HG02623 (cell line): ENCODE measurements around the gene TMPRSS9.
"Not testable (repeated sequence)": the region's sequence is repeated elsewhere in the genome, so short reads cannot be mapped to it uniquely, and the experiment has no call there.

Source experiments
- ATAC-seq: cut with Tn5 transposase; IDR thresholded peaks from one replicate; pipeline ENCODE4 v1.9.1; 2021; ENCODE audit warnings: moderate library complexity; ENCODE audit not compliant: unreplicated experiment

The TMPRSS9 gene

DNA sequence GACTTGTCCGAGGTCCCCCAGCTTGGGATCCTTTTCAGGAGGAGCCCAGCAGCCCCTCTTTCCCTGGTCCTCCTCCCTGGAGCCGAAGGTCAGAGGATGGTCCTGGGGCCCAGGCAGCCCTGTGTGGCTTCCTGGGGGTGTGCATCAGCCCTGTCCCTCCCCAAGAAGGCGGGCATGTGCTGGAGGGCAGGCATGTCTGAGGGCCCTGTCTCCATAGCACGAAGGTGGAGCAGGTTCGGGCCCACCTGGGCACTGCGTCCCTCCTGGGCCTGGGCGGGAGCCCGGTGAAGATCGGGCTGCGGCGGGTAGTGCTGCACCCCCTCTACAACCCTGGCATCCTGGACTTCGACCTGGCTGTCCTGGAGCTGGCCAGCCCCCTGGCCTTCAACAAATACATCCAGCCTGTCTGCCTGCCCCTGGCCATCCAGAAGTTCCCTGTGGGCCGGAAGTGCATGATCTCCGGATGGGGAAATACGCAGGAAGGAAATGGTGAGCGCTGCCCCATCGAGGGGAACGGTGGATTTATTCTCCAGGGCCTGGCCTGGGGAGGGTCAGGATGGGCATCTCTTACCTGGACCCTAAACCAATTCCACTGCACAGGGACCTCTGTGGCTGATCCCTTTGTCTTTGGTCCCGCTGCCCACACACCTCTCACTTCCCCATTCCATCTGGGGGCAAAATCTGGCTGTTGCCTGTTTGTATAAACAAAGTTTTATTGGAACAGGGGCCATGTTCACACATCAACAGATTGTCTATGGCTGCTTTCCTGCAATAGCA, 56.4 kb downstream of the TMPRSS9 start:
- ATAC-seq = no peak

DNA sequence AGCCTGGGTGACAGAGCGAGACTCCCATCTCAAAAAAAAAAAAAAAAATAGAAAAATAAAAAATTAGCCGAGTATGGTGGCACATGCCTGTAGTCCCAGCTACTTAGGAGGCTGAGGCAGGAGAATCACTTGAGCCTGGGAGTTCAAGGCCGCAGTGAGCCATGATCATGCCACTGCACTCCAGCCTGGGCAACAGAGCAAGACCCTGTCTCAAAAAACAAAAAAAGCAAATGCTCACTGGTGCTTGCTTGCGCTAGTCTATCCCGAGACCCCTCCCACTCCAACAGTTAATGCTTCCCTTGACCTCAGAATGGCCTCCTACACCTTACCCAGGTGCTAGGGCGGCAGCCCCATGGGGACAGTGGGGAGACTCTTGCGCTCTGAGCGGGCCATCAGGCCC, 57.4 kb downstream of the TMPRSS9 start:
- ATAC-seq = not testable (repeated sequence)

DNA sequence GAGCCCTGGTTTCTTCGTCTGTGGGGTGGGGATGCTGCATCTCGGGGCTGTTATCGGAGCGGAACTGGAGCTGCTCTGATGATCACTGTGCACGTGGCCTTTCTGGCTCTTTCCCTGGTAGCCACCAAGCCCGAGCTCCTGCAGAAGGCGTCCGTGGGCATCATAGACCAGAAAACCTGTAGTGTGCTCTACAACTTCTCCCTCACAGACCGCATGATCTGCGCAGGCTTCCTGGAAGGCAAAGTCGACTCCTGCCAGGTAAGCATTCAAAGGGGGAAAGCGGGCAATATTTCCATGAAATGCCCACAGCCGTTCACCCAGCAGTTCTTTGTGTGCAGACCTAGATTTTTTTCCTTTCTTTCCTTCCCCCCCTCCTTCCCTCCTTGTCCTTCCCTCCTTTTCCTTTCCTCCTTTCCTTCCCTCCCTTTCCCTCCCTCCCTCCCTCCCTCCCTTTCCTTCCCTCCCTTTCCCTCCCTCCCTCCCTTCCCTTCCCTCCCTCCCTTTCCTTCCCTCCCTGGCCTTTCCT, 57.9 kb downstream of the TMPRSS9 start:
- ATAC-seq = no peak

DNA sequence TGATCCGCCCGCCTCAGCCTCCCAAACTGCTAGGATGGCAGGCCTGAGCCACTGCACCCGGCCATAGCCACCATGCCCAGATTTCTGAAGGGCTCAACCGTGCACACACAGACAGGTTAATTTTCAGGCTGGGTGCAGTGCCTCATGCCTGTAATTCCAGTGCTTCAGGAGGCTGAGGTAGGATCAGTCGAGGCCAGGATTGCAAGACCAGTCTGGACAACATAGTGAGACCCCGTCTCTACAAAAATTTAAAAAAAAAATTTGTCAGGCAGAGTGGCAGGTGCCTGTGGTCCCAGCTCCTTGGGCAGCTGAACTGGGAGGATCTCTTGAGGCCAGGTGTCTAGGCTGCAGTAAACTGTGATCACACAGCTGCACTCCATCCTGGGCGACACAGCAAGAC, 59.7 kb downstream of the TMPRSS9 start:
- no peak for ATAC-seq

DNA sequence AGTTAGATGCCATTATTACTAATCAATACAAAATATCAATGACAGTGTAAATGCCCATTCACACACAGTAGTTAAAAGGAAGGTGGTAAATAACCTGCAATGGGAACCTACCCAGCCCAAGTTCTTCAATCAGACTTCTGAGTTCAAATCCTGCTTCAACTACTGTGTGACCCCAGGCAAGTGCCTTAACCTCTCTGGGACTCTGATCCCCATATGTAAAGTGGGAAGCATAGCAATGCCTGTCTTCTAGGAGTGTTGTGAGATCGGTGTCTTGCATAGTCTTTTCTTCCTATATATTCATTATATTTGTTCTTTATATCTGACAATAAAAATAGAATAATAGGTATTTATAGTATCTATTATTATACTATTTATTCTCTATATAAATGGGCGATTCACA, 60.4 kb downstream of the TMPRSS9 start:
- ATAC-seq = no peak

DNA sequence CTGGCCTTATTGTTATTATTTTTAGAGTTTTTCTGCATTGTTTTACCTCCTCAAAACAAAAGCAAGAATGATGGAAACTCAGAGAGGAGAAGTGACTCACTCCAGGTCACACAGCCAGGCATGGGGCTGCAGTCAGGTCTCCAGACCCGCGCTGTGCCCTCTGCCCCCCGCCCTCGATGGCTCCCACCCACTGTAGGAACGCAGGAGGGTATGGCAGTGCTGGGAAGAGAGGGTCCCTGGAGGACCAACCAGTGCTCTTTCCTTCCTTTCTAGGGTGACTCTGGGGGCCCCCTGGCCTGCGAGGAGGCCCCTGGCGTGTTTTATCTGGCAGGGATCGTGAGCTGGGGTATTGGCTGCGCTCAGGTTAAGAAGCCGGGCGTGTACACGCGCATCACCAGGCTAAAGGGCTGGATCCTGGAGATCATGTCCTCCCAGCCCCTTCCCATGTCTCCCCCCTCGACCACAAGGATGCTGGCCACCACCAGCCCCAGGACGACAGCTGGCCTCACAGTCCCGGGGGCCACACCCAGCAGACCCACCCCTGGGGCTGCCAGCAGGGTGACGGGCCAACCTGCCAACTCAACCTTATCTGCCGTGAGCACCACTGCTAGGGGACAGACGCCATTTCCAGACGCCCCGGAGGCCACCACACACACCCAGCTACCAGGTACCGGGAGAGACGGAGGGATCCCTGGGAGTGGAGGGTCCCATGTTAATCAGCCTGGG, 61.7 kb downstream of the TMPRSS9 start:
- no peak for ATAC-seq

DNA sequence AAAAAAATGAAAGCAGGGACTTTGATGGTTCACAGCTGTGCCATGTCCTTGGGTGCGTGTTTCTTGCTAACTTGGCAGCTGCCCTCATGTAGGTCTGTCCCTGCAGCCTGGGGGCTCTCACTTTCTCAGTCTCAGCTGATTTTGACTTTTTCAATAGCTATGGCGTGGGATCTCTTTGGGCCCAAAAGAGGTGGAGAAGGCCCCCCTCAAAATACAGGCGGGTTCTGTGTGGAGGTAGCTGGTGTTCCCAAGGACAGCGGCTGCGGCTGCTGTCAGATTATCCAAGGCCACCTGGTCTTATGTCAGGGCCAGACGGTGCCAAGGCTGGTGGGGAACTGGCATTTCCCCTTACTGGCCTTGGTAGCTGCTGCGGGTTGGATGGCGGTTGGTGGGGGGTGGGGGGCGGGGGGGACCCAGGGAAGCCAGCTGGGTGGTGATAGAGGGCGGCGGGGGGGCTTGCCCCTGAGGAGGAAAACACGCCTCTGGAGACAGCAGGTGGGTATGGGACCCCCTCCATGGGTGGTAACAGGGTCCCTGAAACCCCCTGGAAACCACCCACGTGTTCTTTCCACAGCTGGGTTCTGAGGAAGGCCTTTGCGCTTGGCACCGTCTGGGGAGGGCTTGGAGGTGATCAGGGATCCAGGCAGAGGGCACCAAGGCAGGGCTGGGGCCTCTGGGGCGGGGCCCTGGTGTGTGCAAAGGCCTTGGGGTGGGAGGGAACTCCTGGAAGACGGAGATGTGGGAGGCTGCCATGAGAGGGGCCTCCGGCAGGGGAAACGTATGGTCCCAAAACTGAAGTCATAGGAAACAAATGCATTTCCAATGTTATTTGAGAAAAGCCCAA, 63.2 kb downstream of the TMPRSS9 start:
- ATAC-seq = no peak

DNA sequence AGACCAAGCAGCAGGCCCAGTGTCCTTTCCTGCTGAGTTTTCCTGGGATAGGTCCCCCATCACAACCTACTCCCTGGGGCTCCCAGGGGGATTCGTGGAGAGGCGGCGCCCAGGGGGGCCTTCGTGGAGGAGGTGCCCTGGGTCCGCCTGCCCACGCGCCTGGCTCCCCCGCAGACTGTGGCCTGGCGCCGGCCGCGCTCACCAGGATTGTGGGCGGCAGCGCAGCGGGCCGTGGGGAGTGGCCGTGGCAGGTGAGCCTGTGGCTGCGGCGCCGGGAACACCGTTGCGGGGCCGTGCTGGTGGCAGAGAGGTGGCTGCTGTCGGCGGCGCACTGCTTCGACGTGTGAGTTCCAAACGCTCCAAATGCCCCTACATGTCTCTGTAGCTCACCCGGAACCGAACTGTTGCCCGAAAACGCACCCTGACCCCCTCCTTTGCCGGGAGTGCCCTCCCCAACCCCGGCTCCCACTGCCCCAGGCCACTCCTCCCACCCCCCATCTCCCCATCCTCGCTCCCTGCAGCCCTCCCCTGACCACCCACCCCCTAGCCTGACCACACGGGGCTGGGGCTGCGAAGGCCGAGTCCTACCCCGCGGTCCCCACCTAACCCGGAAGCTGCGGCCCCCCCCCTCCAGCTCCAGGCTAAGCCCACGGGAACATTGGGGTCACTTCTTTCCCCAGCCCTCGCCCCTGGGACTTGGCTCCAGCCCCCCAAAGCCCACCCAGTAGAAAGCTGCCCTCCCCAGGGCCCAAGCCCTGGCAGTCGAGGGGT, 64.0 kb downstream of the TMPRSS9 start:
- ATAC-seq = no peak

DNA sequence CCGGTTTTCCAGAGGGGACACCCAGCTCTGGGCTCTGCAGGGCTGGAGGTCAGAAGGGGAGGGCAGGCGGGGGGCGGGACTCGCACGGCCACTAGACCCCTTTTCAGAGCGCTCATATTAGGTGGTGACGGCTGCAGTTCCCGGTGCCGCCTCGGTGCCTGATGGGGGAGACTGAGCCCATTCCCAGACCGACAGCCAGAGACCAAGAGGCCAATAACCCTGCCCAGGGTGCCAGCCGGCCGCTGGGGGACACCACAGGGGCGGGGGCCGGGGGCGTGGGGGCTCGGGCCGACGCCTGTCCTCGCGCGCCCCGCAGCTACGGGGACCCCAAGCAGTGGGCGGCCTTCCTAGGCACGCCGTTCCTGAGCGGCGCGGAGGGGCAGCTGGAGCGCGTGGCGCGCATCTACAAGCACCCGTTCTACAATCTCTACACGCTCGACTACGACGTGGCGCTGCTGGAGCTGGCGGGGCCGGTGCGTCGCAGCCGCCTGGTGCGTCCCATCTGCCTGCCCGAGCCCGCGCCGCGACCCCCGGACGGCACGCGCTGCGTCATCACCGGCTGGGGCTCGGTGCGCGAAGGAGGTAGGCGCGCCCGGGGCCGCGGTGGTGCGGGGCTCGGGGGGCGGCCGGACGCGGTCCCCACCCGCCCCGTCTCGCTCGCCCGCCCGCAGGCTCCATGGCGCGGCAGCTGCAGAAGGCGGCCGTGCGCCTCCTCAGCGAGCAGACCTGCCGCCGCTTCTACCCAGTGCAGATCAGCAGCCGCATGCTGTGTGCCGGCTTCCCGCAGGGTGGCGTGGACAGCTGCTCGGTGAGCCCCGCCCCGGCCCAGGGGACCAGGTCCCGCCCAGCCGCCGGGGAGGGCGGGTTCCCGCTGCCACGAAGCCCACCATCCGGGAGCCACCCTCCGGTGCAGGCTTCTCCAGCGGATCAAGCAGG, 64.9 kb downstream of the TMPRSS9 start:
- no peak for ATAC-seq

DNA sequence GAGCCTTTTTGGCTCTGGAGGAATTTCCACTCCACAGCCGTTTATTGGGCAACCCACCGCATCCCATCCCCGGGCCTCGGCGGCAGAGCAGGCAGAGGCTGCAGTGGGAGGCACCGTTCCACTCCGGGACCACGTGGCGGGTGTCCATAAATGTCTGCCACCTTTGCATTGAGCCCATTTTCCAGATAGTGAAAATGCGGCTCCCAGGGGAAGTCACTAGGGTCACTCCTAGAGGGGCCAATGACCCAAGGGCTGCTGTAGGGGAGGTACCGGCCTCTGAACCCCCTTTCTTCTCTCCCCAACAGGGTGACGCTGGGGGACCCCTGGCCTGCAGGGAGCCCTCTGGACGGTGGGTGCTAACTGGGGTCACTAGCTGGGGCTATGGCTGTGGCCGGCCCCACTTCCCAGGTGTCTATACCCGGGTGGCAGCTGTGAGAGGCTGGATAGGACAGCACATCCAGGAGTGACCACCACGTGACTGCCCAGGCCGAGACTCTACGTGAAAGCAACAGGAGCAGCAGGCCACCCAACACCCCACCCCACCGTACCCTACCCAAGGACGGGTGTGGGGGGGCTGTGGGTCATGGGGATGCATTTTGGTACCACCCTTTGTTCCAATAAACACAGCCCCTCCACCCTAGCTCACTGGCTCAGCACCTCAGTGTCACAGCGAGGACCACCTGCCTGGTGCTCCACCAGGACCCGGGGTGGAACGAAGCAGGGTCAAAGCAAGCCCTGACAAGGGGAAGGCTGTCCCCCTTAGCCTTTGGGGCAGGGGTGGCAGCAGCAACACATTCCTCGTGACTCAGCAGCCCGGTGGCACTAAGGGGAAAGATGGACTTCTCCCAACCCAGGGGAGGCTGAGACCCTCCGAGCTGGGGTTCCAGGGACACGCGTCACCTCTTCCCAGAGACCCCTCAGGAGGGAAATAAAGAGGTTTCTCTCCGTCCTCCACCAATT, 65.8 kb downstream of the TMPRSS9 start:
- ATAC-seq = no peak

DNA sequence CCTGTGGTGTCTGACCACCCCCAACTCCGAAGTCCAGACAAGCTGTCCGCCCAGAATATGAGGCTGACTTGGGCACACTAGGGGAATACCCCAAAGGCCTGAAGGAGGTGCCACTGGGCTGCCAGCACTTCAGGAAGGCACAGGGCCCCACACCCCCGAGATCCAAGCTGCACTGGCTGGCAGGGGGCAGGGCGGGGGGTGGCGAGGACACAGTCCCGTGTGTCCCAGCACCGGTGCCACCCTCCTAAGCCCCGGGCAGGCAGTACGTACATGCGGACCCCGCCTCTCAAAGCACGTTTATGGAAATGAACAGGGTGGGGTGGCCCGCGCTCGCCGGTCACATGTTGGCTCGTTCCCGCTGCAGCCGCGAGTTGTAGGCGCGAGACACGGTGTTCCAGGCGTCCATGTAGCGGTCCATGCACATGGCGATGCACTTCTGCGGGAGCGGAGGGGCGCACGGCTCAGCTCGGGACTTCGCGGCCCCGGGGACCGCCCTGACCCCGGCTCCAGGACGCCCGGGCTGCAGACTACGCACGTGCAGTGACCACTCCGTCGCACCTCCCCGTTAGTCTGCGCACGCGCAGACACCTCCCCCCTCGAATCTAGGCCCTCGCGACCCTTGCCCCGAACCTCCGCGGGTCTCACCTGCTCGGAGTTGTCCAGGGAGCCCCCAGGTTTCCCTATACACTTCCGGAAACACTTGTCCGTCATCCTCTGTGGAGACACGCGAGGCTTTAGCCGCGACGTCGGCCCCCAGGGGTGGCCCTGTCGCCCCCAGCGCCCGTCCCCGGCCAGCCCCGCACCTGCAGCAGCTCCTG, 66.8 kb downstream of the TMPRSS9 start:
- ATAC-seq = no peak

DNA sequence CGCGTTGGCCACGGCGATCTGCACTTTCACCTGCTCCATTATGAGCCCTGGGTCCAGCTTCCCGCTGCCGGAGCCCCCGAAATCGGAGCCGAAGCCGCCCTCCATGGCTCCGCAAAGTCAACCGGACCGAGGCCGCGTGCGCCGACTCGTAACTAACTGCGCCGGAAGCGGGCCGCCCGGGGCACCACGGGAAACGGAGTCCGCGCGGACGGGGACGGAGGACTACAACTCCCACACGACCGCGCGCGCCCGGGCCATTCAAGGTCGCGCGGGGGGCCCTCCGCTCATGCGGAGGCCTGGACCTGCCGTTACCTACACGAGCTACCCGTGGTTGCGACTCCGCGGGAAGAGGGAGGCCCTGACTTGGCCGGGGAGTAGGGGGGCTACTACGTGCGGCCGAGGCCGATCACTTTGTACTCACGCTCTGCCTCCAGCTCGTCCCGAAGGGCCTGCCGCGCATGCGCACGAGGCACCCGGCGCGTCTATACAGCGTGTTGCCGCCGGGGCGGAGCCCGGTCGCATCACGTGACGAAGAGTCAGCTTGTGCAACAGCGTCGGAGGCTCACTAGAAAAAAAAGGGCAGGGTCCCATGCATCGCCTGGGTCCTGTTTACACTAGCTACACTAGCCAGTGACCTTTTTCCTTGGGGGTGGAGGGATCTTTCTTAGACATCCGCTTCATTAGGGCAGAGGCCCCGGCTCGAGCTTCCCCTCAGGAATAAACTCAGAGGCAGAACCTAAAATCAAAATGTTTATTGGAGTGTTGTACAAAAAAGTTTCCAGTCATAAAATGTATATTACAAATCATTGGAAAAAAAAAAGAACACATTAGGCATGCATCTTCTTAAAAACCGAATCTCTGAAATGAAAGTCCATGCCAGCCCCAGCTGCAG, 67.6 kb downstream of the TMPRSS9 start, which contains the start of gene TIMM13:
TIMM13 (minus strand) TSS at position 158 of the 892 bp plus-strand sequence; CDS start at position 105, 53 bp downstream.
- ATAC-seq = peak; percentile 64

DNA sequence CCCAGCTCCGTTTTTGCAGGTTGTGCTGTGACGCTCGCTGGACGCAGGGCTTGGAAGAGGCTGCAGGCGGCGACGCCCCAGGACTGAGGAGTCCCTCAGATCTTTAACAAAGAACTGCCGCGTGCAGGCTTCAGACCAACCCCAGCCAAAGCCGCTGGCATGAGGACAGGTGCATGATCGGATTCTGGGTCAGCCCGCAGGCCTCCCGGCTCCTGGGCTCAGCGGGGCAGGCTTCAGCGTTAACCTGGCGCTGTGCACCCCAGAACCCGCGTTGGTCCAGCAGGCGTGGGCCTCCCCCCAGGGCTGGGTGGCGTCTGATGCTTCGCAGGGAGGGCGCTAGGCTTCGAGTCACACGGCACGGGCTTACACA, 68.2 kb downstream of the TMPRSS9 start:
- ATAC-seq = no peak

DNA sequence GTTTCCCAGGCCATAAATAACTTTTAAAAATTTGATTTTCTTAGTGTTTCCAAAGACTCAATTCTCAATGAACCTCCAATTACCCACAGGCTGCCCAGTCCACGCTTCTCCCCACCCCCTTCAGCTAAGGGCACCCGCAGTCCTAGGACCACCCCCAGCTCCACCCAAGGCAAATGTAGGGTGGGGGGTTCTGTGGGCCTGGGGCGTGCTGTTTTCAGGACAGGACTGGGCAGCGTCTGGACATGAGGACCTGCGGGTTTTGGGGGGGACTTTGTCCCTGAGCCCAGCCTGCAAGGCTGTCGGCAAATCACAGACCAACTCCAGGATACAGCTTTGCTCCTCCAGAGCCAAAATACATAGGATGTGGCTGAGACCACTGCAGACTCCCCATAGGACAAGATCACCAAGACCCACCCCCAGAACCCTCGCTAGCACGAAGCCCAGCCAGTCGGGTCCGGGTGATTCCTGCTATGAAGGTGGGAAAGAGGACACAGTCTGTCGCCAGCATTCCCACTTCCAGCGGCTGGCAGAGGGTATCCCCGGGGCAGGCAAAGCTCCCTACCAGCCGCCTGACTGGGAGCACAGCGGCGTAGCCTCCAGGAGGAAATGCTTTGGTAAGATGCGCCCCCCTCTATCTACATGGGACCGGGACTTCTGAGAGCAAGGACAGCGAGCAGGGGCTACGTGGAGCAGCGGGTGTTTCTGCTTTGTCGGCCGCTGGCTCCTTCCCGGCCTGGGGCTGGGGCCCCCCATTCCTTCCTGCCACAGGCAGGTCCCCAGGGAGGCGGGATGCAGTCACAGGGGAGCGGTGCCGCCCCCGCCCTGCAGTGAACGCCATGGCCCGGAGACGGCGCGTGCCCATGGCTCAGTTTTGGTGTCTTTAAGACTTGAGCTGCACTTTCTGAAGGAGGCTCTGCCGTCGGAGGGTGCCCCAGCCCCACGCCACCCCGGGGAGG, 69.0 kb downstream of the TMPRSS9 start:
- no peak for ATAC-seq

DNA sequence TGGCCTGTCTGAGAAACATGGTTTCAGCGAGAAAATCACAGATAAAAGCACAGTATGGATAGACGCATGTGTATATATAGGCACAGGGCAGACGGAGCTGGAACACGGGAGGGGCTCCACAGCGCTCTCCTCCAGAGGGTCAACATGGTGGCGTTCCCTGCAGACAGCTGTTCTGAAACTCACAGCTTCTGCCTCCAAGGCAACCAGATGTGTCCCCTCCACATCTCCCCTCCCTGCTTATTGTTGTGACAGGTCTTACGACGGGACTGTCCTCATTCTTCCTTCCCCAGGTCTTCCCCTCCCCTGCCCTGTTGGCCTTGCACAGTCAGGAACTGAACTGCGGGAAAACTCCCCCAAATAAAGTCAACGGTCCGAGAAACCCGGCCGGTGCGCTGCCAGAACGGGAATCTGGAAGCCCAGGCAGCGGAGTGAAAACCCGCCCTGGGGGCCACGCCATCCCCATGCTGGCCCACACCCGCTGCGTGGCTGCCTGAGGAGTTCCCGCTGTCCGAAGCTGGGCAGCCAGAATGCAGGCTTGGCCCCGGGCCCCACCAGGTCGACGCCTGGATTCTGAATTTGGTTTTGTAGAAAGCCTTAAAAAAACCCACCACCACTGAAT, 70.0 kb downstream of the TMPRSS9 start:
- no peak for ATAC-seq
